Dendritic cell treated with granulocyte-macrophage colony-stimulating factor and Interleukin-4, amounts not matched to agents 40 ng/mL and 50 ng/mL, for 4 days (primary cell): Measurements from ENCODE around the gene NHSL2.

ENCODE experiments used
- H3K27ac Mint-ChIP-seq: one replicate; pipeline ENCODE4 v1.8.0; 2022; ENCODE audit warnings: mild to moderate bottlenecking, mixed read lengths
- H3K27me3 Mint-ChIP-seq: one replicate; pipeline ENCODE4 v1.8.0; 2022; ENCODE audit warnings: mild to moderate bottlenecking, mixed read lengths
- H3K36me3 Mint-ChIP-seq: one replicate; pipeline ENCODE4 v1.8.0; 2022; ENCODE audit warnings: low read depth, mixed read lengths
- H3K4me1 Mint-ChIP-seq: one replicate; pipeline ENCODE4 v1.8.0; 2022; ENCODE audit warnings: low read depth, mixed read lengths
- H3K4me3 Mint-ChIP-seq: one replicate; pipeline ENCODE4 v1.8.0; 2022; ENCODE audit warnings: mild to moderate bottlenecking, moderate library complexity, mixed read lengths
- H3K9me3 Mint-ChIP-seq: one replicate; pipeline ENCODE4 v1.8.0; 2022; ENCODE audit warnings: mixed read lengths
- intact Hi-C: fragments of 100-400 bp; cut with micrococcal nuclease; formaldehyde crosslinking; loops from one replicate; pipeline ENCODE4 v1.15.0; 2022

NHSL2 gene

DNA sequence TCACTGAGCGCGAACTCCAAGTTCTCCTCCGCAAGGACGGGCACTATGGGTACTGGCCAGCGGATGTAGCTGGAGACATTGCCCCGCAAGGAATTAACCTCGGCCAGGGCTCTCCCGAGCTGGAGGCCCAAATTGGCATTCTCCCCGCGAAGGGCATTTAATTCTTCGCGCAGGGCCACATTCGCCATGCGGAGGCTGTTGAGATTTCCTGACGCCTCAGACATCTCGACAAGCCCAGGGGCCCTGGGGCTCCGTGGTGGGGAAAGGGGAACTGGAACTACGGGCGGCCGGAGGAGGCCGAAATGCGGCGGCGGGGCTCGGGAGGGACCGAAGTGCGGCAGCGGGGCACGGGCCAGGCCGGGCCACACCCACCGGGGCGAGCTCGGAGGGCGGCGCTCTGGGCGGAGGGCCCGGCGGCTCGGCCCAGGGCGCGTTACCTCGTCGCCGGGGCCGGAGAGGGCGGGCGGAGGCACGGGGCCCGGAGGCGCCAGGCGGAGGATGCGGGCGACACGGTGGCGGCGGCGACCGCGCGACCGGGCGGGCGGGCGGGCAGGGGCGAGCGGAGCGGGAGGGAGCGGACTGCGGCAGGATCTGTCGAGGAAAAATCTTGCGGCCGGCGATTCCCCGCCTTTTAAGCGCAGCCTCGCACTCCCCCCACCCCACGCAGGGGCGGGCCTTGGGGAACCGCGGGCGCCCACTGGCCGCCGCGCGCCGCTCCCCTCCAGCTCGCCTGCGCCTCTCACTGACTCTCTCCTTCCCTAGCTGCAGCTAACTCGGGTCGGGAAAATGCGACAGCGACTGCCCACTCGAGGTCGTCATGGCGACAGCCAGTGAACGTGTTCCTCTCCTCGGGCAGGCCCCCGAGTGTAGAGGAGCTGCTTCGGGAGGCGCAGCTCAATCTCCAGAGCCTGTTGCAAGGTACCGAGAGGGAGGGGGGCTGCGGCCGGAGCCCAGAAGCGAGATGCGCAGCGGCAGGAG lies 221.0 kb downstream of the NHSL2 start, which contains the start of gene RTL5:
TSS of gene RTL5 (minus strand) at position 599 of the 978 bp plus-strand sequence.
- Mint-ChIP-seq H3K9me3 (no peaks in the 10 kb centered on the region), H3K27ac (peak within 1 kb of the TSS; percentile 82), H3K4me1 (peaks cover 52% of the 10 kb centered on the region), H3K4me3 (peak within 1 kb of the TSS; percentile 87), H3K27me3 (no peaks in the 10 kb centered on the region), H3K36me3 (peaks cover 41% of the 10 kb centered on the region)
- intact Hi-C loops, result loop anchor here (5.0 kb wide), 1 partner anchor 51 kb away; the partner anchor contains the start of gene PIN4

DNA sequence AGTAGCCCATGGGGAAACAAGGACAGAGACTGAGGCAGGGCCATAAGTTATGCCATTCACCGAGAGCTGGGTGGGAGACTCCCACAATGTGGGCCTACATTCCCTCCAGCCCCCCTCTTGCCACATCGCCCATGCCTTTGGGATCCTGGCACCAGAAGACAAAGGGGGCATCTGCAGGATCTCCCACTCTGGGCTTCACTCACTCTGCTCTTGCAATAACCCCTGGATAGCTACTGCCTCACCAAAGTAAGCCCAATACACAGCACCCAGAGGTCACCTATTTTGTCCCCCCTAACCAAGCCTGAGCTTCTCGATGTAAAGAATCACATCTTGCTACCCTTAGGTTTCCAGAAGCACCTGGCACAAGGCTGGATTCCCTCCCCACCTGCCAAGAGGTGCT lies 221.8 kb downstream of the NHSL2 start:
- Mint-ChIP-seq H3K27ac (peak overlapping the region; percentile 82), H3K9me3 (no peaks in the 10 kb centered on the region), H3K36me3 (peaks cover 47% of the 10 kb centered on the region), H3K4me3 (peak overlapping the region; percentile 87), H3K27me3 (no peaks in the 10 kb centered on the region), H3K4me1 (peaks cover 43% of the 10 kb centered on the region)
- intact Hi-C loops, result loop anchor here (5.0 kb wide), 1 partner anchor 50 kb away; the partner anchor contains the start of gene PIN4

DNA sequence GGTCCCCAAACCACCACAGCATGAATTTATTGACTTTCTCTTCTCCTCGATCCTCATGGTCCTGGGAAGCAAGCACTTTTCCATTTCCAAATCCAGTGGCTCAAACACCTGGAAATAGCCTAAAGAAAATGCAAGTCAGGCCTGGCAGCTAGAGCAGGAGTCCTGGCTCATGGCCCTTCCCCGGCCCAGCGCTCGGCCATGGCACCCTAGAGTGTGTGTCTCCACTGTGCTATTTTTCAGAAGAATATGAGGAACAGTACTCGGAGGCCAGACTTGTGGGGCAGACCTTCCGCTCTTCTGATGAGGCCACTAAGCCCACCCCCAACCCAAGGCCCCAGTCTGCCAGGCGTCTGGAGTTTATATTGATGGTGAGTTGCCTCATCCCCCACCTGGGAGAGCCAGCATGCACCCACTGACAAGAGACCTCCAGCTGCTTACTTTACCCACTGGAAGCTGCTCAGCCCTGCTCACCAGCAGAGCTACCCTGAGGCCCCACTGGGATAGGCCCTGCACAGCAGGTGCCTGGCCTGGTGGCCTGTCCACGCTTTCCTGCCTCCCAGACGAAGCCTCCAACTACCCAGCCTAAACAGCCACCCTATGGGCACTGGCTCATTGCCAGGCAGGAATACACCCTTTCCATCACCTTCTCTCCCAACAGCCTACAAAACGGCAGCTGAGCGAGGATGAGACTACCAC lies 223.4 kb downstream of the NHSL2 start:
- peaks cover 55% of the 10 kb centered on the region for H3K36me3 Mint-ChIP-seq
- no peak overlapping the region for H3K27ac Mint-ChIP-seq
- peaks cover 28% of the 10 kb centered on the region for H3K4me1 Mint-ChIP-seq
- no peaks in the 10 kb centered on the region for H3K9me3 Mint-ChIP-seq
- H3K27me3 Mint-ChIP-seq, result no peaks in the 10 kb centered on the region
- intact Hi-C loops, result loop anchor here (5.0 kb wide), 1 partner anchor 48 kb away; the partner anchor contains the start of gene PIN4
- H3K4me3 Mint-ChIP-seq, result no peak overlapping the region

- Mint-ChIP-seq H3K9me3 (no peaks in the 10 kb centered on the region), H3K27ac (no peak overlapping the region), H3K4me1 (peaks cover 31% of the 10 kb centered on the region), H3K4me3 (no peak overlapping the region), H3K36me3 (peaks cover 62% of the 10 kb centered on the region), H3K27me3 (no peaks in the 10 kb centered on the region)
- intact Hi-C loops, result no loop called here
Measured at GRCh38 chrX:72137846-72138495, 227.3 kb downstream of the NHSL2 start.

DNA sequence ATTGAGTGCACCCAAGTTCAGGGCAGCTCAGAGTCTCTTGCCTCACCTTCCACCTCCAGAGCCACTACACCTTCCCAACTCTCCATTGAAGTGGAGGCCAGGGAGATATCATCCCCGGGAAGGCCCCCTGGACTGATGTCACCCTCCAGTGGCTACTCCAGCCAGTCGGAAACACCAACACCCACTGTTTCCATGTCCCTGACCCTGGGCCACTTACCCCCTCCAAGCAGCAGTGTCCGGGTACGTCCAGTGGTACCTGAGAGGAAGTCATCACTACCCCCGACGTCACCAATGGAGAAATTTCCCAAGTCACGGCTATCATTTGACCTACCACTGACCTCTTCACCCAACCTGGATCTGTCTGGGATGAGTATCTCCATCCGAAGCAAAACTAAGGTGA lies 228.9 kb downstream of the NHSL2 start:
- H3K4me1 Mint-ChIP-seq, result peaks cover 38% of the 10 kb centered on the region
- no peaks in the 10 kb centered on the region for H3K27me3 Mint-ChIP-seq
- no peaks in the 10 kb centered on the region for H3K9me3 Mint-ChIP-seq
- H3K4me3 Mint-ChIP-seq, result no peak overlapping the region
- intact Hi-C loops, result no loop called here
- no peak overlapping the region for H3K27ac Mint-ChIP-seq
- H3K36me3 Mint-ChIP-seq, result peaks cover 48% of the 10 kb centered on the region

GRCh38 chrX:72141372-72142004 lies 230.8 kb downstream of the NHSL2 start:
- intact Hi-C loops, result no loop called here
- Mint-ChIP-seq H3K4me1 (peaks cover 38% of the 10 kb centered on the region), H3K36me3 (peaks cover 40% of the 10 kb centered on the region), H3K4me3 (no peak overlapping the region), H3K27ac (peak overlapping the region; percentile 8), H3K27me3 (no peaks in the 10 kb centered on the region), H3K9me3 (no peaks in the 10 kb centered on the region)

DNA sequence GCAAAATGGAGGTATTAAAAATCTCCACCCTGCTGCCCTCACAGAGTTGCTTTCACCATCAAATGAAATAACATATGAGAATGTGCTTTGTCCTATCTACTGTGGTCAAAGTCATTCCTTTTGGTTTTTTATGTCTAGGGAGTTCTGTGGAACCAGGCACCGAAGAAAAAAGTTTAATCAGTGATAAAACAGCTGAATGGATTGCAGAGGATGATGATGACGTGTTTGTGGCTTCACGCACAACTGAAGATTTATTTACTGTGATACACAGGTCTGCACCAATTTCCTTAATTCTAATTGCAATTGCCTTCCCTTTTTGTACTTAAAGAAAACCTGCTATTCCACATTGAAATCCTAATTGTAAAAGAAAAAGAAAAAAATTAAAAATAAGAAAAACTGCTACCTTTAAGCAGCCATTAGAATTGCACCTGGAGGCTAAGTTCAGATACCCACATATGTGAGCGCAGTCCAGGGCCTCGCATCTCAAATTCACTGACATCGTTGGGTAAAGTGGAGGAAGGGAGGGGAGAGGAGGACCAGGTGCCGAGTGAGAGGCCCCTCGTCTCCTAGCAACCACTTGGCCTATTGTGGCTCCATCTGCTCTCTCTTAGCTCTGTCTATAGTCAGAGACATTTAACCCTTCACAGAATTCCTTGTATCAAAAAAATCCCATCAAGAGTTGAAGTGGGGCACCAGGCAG lies 231.6 kb downstream of the NHSL2 start:
- no peak overlapping the region for H3K4me3 Mint-ChIP-seq
- peak overlapping the region; percentile 45 for H3K27ac Mint-ChIP-seq
- intact Hi-C loops, result no loop called here
- H3K9me3 Mint-ChIP-seq, result no peaks in the 10 kb centered on the region
- peaks cover 38% of the 10 kb centered on the region for H3K4me1 Mint-ChIP-seq
- H3K36me3 Mint-ChIP-seq, result peaks cover 34% of the 10 kb centered on the region
- H3K27me3 Mint-ChIP-seq, result no peaks in the 10 kb centered on the region

DNA sequence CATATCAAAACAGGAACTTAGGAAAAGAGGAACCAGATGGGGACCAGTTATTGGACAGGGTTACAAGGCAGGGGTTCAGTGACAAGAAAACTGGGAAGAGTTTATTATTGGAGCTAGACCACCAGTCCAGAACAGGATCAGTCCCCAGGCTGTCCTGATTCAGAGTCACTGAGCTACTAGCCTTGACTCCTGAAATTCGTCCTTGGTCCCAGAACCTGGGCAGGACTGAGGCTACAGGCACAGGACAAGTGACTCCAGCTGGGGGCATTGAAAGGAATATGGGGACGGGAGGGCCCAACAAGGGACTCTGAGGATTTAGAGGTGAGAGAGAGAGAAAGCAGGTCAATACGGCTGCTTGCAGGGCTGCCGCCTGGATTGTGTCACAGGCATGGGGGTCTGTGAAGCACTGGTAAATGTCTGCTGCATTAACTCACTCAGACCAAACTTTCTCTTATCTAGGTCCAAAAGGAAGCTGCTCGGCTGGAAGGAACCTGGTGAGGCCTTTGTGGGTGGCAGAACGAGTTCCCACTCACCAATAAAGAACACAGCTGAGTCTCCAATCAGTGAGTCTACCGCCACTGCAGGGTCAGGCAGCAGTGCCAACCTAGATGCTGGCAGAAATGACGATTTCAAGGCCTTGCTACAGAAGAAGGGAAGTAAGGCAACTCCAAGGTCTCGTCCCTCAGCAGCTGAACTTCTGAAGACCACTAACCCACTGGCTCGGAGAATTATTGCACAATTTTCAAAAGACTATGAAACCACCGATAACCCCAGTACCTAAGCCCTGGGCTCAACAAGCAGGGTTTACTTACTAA lies 232.4 kb downstream of the NHSL2 start:
- H3K4me1 Mint-ChIP-seq, result peaks cover 38% of the 10 kb centered on the region
- peak overlapping the region; percentile 45 for H3K27ac Mint-ChIP-seq
- H3K4me3 Mint-ChIP-seq, result no peak overlapping the region
- no peaks in the 10 kb centered on the region for H3K9me3 Mint-ChIP-seq
- peaks cover 34% of the 10 kb centered on the region for H3K36me3 Mint-ChIP-seq
- intact Hi-C loops, result no loop called here
- H3K27me3 Mint-ChIP-seq, result no peaks in the 10 kb centered on the region

DNA sequence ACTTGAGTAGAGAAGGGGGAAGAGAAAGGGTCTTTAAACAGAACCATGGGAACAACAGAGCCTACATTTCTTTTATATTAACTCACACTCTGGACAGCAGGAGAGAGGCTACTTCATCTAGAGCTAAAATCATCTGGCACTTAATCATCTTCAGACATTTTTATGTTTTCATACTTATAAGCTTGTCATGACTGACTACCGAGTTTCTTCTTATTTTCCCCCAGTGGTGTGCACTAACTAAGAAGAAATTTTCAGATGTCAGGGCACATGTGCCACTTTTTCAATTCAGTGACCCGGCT lies 232.9 kb downstream of the NHSL2 start:
- Mint-ChIP-seq H3K27me3 (no peaks in the 10 kb centered on the region), H3K27ac (peak overlapping the region; percentile 45)

GRCh38 chrX:72145181-72145580 lies 234.5 kb downstream of the NHSL2 start:
- H3K4me3 Mint-ChIP-seq, result no peak overlapping the region

More for the DNA sequence above, 232.9 kb downstream of the NHSL2 start:
- intact Hi-C loops, result no loop called here
- Mint-ChIP-seq H3K9me3 (no peaks in the 10 kb centered on the region), H3K36me3 (peaks cover 29% of the 10 kb centered on the region), H3K4me1 (peaks cover 38% of the 10 kb centered on the region), H3K4me3 (no peak overlapping the region)

GRCh38 chrX:72146527-72146926 lies 235.9 kb downstream of the NHSL2 start:
- Mint-ChIP-seq H3K4me3 (no peak overlapping the region), H3K9me3 (no peaks in the 10 kb centered on the region), H3K36me3 (peaks cover 1% of the 10 kb centered on the region), H3K27me3 (no peaks in the 10 kb centered on the region), H3K4me1 (peaks cover 18% of the 10 kb centered on the region), H3K27ac (no peak overlapping the region)
- intact Hi-C loops, result no loop called here

More at GRCh38 chrX:72145181-72145580, 234.5 kb downstream of the NHSL2 start:
- Mint-ChIP-seq H3K27ac (no peak overlapping the region), H3K27me3 (no peaks in the 10 kb centered on the region), H3K9me3 (no peaks in the 10 kb centered on the region), H3K36me3 (peaks cover 13% of the 10 kb centered on the region), H3K4me1 (peaks cover 29% of the 10 kb centered on the region)
- intact Hi-C loops, result no loop called here

- no peak overlapping the region for H3K4me3 Mint-ChIP-seq
- no peaks in the 10 kb centered on the region for H3K9me3 Mint-ChIP-seq
- intact Hi-C loops, result no loop called here
- no peaks in the 10 kb centered on the region for H3K4me1 Mint-ChIP-seq
- no peaks in the 10 kb centered on the region for H3K36me3 Mint-ChIP-seq
- no peak overlapping the region for H3K27ac Mint-ChIP-seq
- H3K27me3 Mint-ChIP-seq, result no peaks in the 10 kb centered on the region
Measured at GRCh38 chrX:72158773-72159172, 248.1 kb downstream of the NHSL2 start.
